IMR-90 (cell line): ENCODE data around the gene SAG. TPM values are rescaled to one million over a fixed set of nuclear protein-coding genes. Genes with fewer than 3 reads are reported as not detected.

ENCODE experiments used
- ATAC-seq: fragments of 200-7000 bp; cut with Tn5 transposase; 2 replicates; pipeline ENCODE4 v1.9.1; 2020; ENCODE audit warnings: low read depth, mild to moderate bottlenecking, moderate library complexity
- BruUV-seq: library from RNA; stranded (reverse); fragments of 400-500 nt; replicated peaks from 2 replicates; lab custom pipeline; 2021; lab: Mats Ljungman, UMichigan
- CTCF ChIA-PET: fragments of 300-600 bp; formaldehyde crosslinking; extraction: SDS; loops from one replicate; lab custom pipeline; 2021; ENCODE audit warnings: antibody characterized with exemption; lab: Yijun Ruan, JAX
- POLR2A ChIA-PET: fragments of 300-600 bp; sonication (Branson Sonifier 250); formaldehyde crosslinking; loops from one replicate; lab custom pipeline; 2022; ENCODE audit warnings: antibody characterized with exemption; ENCODE audit not compliant: unreplicated experiment; lab: Charles Lee
- DNase-seq: peaks from one replicate; pipeline ENCODE4 v3.0.0; 2013
- H2AFZ ChIP-seq: replicated peaks from 2 replicates; pipeline ENCODE3; 2013; ENCODE audit warnings: low read length, mild to moderate bottlenecking; ENCODE audit not compliant: poor library complexity
- H2AK5ac ChIP-seq: 2 replicates; pipeline ENCODE4 v1.6.1; 2013; ENCODE audit warnings: low read depth, low read length, inconsistent platforms
- H2AK9ac ChIP-seq: replicated peaks from 2 replicates; pipeline ENCODE3; 2013; ENCODE audit warnings: mild to moderate bottlenecking, low read depth, low read length, moderate library complexity; ENCODE audit not compliant: poor library complexity
- H2BK120ac ChIP-seq: 2 replicates; pipeline ENCODE4 v1.6.1; 2013; ENCODE audit warnings: low read depth, low read length, inconsistent platforms
- H2BK15ac ChIP-seq: 3 replicates; pipeline ENCODE4 v1.6.1; 2013; ENCODE audit warnings: low read depth, low read length, inconsistent platforms
- H2BK20ac ChIP-seq: 2 replicates; pipeline ENCODE4 v1.6.1; 2013; ENCODE audit warnings: low read depth, mild to moderate bottlenecking, inconsistent platforms, low read length, moderate library complexity
- H2BK5ac ChIP-seq: 2 replicates; pipeline ENCODE4 v1.6.1; 2013; ENCODE audit warnings: mild to moderate bottlenecking, low read depth, low read length, inconsistent platforms; ENCODE audit not compliant: poor library complexity, severe bottlenecking
- H3K14ac ChIP-seq: replicated peaks from 2 replicates; pipeline ENCODE4 v1.6.1; 2013; ENCODE audit warnings: low read depth, low read length, inconsistent platforms
- H3K18ac ChIP-seq: 2 replicates; pipeline ENCODE4 v1.6.1; 2013; ENCODE audit warnings: low read depth, low read length, control low read depth
- H3K23ac ChIP-seq: 2 replicates; pipeline ENCODE4 v1.6.1; 2013; ENCODE audit warnings: low read depth, low read length, inconsistent platforms
- H3K27ac ChIP-seq: 2 replicates; pipeline ENCODE4 v1.5.1; 2013; ENCODE audit warnings: mild to moderate bottlenecking, control low read depth, low read length; ENCODE audit not compliant: insufficient read depth
- H3K27me3 ChIP-seq: 2 replicates; pipeline ENCODE4 v1.6.1; 2013; ENCODE audit warnings: low read length; ENCODE audit not compliant: control insufficient read depth, insufficient read depth
- H3K36me3 ChIP-seq: 2 replicates; pipeline ENCODE4 v1.6.1; 2013; ENCODE audit warnings: low read length, mixed read lengths; ENCODE audit not compliant: control insufficient read depth, insufficient read depth
- H3K4ac ChIP-seq: 2 replicates; pipeline ENCODE4 v1.6.1; 2013; ENCODE audit warnings: low read depth, low read length, inconsistent platforms
- H3K4me1 ChIP-seq: 2 replicates; pipeline ENCODE4 v1.6.1; 2013; ENCODE audit warnings: low read length, mixed read lengths; ENCODE audit not compliant: control insufficient read depth, insufficient read depth
- H3K4me2 ChIP-seq: 2 replicates; pipeline ENCODE4 v1.6.1; 2013; ENCODE audit warnings: low read depth, mild to moderate bottlenecking, control low read depth, low read length, moderate library complexity
- H3K4me3 ChIP-seq: 2 replicates; pipeline ENCODE4 v1.5.1; 2013; ENCODE audit warnings: low read depth, mild to moderate bottlenecking, control low read depth, low read length, moderate library complexity; ENCODE audit not compliant: insufficient read depth
- H3K56ac ChIP-seq: 2 replicates; pipeline ENCODE4 v1.6.1; 2013; ENCODE audit warnings: low read length, inconsistent platforms; ENCODE audit not compliant: insufficient read depth; ENCODE audit errors: extremely low read depth
- H3K79me1 ChIP-seq, 2 experiments: 2 replicates each; pipeline ENCODE4 v1.6.1; 2013; ENCODE audit warnings: low read length in 2 of 2, inconsistent platforms in 1 of 2, low read depth in 1 of 2
- H3K9ac ChIP-seq: 2 replicates; pipeline ENCODE4 v1.6.1; 2013; ENCODE audit warnings: low read depth, low read length, control low read depth
- H3K9me1 ChIP-seq: 2 replicates; pipeline ENCODE4 v1.6.1; 2013; ENCODE audit warnings: low read length, inconsistent platforms; ENCODE audit not compliant: insufficient read depth
- H3K9me3 ChIP-seq: 2 replicates; pipeline ENCODE4 v1.6.1; 2013; ENCODE audit warnings: low read length; ENCODE audit not compliant: control insufficient read depth, insufficient read depth
- H4K20me1 ChIP-seq: 2 replicates; pipeline ENCODE4 v1.6.1; 2013; ENCODE audit warnings: low read length, inconsistent platforms; ENCODE audit not compliant: insufficient read depth
- H4K5ac ChIP-seq: 2 replicates; pipeline ENCODE4 v1.6.1; 2013; ENCODE audit warnings: mild to moderate bottlenecking, low read depth, low read length, control low read depth
- H4K8ac ChIP-seq, 2 experiments: 2 replicates each; pipeline ENCODE4 v1.6.1; 2013; ENCODE audit warnings: low read depth in 2 of 2, low read length in 2 of 2, control low read depth in 1 of 2, inconsistent platforms in 1 of 2
- H4K91ac ChIP-seq: 2 replicates; pipeline ENCODE4 v1.6.1; 2013; ENCODE audit warnings: low read depth, low read length, inconsistent platforms; ENCODE audit not compliant: insufficient read depth
- CEBPB ChIP-seq: IDR thresholded peaks from 2 replicates; pipeline ENCODE4 v1.6.1; 2012; ENCODE audit warnings: low read depth, low read length, improper control_type of control experiment
- CHD1 ChIP-seq: IDR thresholded peaks from 2 replicates; pipeline ENCODE4 v1.6.1; 2012; ENCODE audit warnings: low read depth, low read length, improper control_type of control experiment
- FOS ChIP-seq: fragments of 150-350 bp; IDR thresholded peaks from 2 replicates; pipeline ENCODE4 v1.6.1; 2016; ENCODE audit warnings: low read depth, low read length
- RFX5 ChIP-seq: IDR thresholded peaks from 2 replicates; pipeline ENCODE4 v1.8.0; 2012; ENCODE audit warnings: low read depth, mild to moderate bottlenecking, low read length, moderate library complexity
- WGBS, 2 experiments: methylation state at CpG; one replicate each; pipeline versions ENCODE4 v1.1.5 to v1.1.7; 2013; ENCODE audit warnings: missing lambda C conversion rate in 2 of 2; ENCODE audit not compliant: insufficient read length in 1 of 2; ENCODE audit errors: extremely low coverage in 2 of 2; 5-methylcytosine and 5-hydroxymethylcytosine counted together
- dilution Hi-C: fragments of 300-500 bp; cut with HindIII; formaldehyde crosslinking; loops from one replicate; pipeline ENCODE4 v1.14.3; 2018; ENCODE audit warnings: low sequenced_read_pairs; ENCODE audit not compliant: unreplicated experiment
- in situ Hi-C: fragments of 300-500 bp; cut with MboI; formaldehyde crosslinking; loops from 3 replicates; pipeline ENCODE4 v1.14.3; 2019; ENCODE audit warnings: low sequenced_read_pairs, inconsistent platforms, mixed read lengths
- intact Hi-C: fragments of 100-400 bp; cut with micrococcal nuclease; formaldehyde crosslinking; loops from 2 replicates; pipeline ENCODE4 v1.10.0; 2022
- polyA plus RNA-seq, 3 experiments: library from polyadenylated mRNA; depleted of rRNA; stranded (reverse); fragments of >200 nt; gene quantifications; 2 replicates each; pipeline ENCODE4 v1.2.3, GENCODE V29; 2012; ENCODE audit warnings: low replicate concordance in 1 of 3
- total RNA-seq: library from RNA; depleted of rRNA; stranded (reverse); fragments of >200 nt; gene quantifications from 2 replicates; pipeline ENCODE4 v1.2.3, GENCODE V29; 2012

The SAG gene
- total and polyA plus RNA-seq, 2 of the 4 experiments (the other 2 are of a cell fraction): not detected

DNA sequence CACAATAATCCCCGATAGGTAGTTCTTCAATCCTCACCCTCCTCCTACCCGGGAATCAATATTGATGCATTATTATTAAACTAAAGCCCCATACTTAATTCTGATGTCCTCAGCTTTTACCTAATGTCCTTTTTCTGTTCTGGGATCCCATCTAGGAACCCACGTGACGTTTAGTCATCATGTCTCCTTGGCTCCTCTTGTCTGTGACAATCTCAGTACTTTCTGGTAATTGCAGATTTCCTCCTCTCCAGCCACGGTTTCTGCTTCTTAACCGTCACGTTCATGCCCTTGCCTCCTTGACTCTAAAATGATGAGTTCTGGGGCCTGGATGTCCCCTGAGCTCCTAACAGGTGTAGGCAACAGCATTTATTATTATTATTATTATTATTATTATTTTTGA, 43.8 kb downstream of the SAG start:
- no TSS peak for BruUV-seq
- intact Hi-C loops (no loop called here), dilution Hi-C loops (no loop called here), in situ Hi-C loops (loop anchor here (5.0 kb wide), 1 partner anchor 96 kb away; no protein-coding TSS in a partner anchor)
- peak overlapping the region; percentile 95; the same call in 2 of the 3 replicates for H2BK15ac ChIP-seq
- H3K14ac ChIP-seq: no peak overlapping the region
- ATAC-seq (no peak), DNase-seq (no peak)
- peak overlapping the region; percentile 70; the same call in 1 of the 2 replicates for H2AK5ac ChIP-seq
- H3K36me3 ChIP-seq: no peaks in the 10 kb centered on the region
- H2BK20ac ChIP-seq: peak overlapping the region; percentile 85
- no peak overlapping the region for H2BK5ac ChIP-seq
- no peak overlapping the region for H3K4me2 ChIP-seq
- no peak overlapping the region for H3K23ac ChIP-seq
- peaks cover 11 to 16% of the 10 kb centered on the region in 2 experiments for H3K79me1 ChIP-seq
- H4K20me1 ChIP-seq: peaks cover 11% of the 10 kb centered on the region; the same call in 1 of the 2 replicates
- peaks cover 8% of the 10 kb centered on the region for H3K4me1 ChIP-seq
- no peaks in the 10 kb centered on the region for H3K9me3 ChIP-seq
- H3K4ac ChIP-seq: peak overlapping the region; percentile 72
- no peak for TF ChIP-seq CHD1
- no peak for TF ChIP-seq RFX5
- no peak for TF ChIP-seq FOS
- no peak for TF ChIP-seq CEBPB
- ChIA-PET CTCF (interaction anchor here (0.5 to 1.3 kb wide), 2 partner anchors 98 to 100 kb away, joined by 4 to 6 read pairs; partner anchors contain the start of gene ATG16L1), POLR2A (no interaction called here)
- H4K8ac ChIP-seq: no peak overlapping the region
- WGBS, 2 experiments: 93% methylated on average over 3 of the region's 7 CpGs; no CpG with 5 or more reads in 1 of the 2 experiments
- H4K5ac ChIP-seq: no peak overlapping the region
- peak overlapping the region; percentile 47; the same call in 1 of the 2 replicates for H4K91ac ChIP-seq
- peaks cover 6% of the 10 kb centered on the region for H3K9me1 ChIP-seq
- H3K27ac ChIP-seq: no peak overlapping the region
- H3K9ac ChIP-seq: no peak overlapping the region
- peak overlapping the region; percentile 51 for H2AFZ ChIP-seq
- H2AK9ac ChIP-seq: no peak overlapping the region
- no peak overlapping the region for H3K18ac ChIP-seq
- H3K27me3 ChIP-seq: peaks cover 17% of the 10 kb centered on the region
- no peak overlapping the region for H3K56ac ChIP-seq
- H3K4me3 ChIP-seq: no peak overlapping the region
- H2BK120ac ChIP-seq: peak overlapping the region; percentile 51
